Stimulated activated CD8-positive, alpha-beta memory T cell treated with anti-CD3 and anti-CD28 coated beads, Interleukin-2, amount 100 ng/mL, for 1 hour (primary cell): ENCODE results near the gene MKLN1.

Experiments
- DNase-seq, 2 donors: peaks; one replicate each; pipeline ENCODE4 v3.0.0-alpha.2; 2020; ENCODE audit warnings: low read depth in 2 of 2

MKLN1 gene

DNA sequence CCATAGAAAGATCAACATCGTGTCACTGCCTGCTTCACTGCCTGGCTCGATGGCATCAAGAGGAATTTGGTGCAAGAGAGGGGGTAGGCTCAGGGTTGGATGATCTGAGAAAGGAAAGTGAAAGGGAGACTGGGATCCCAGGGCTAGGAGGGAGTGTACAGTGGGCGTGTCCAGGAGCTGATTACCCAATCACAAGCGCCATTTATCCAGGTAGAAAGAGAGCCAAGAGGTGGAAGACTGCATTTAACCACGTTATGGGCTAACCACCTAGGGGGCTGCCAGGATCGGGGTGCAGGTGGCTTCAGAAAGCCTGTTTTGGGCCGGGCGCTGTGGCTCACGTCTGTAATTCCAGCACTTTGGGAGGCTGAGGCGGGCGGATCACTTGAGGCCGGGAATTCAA, 218.4 kb downstream of the MKLN1 start:
- DNase-seq, result no peak
